ENCODE measurements around the gene SEMA3D.

SEMA3D gene

DNA sequence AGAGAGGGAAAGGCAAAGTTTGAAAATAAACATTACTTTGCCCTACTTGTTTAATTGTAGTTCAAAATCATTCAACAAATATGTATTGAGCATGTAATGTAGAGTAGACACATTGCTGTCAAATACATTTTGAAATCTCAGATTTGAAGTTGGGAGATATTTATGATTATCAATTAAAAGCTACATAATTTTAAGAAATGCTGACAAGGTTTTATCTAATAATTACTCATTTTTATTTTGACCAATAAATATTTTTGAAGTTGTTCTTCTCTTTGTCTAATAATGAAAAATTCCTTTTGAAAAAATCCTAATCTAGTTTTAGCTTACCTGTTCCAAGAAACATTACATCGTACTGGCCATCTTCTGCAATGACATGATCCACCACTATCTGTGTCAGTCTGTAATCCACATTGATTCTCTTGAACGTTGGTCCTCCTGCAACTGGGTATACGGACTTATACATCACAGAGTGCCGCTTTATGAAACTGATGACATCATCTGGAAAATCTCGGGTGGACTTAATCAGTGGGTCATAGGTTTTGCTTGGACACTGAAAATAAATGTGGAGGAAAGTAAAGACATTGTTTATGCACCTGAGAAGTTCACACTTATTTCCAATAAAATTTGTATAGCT is 164.7 kb downstream of the SEMA3D start:
- no peak overlapping the region for H3K9ac ChIP-seq
- H3K9me3 ChIP-seq (ENCODE audit: control insufficient read depth, low read length), result no peaks in the 10 kb centered on the region
- H3K27me3 ChIP-seq (ENCODE audit: control insufficient read depth, insufficient read depth, low read length), result no peaks in the 10 kb centered on the region
- H3K79me2 ChIP-seq, result no peaks in the 10 kb centered on the region
- no peaks in the 10 kb centered on the region for H3K36me3 ChIP-seq (ENCODE audit: control insufficient read depth, insufficient read depth, low read length)
- no peaks in the 10 kb centered on the region for H3K4me1 ChIP-seq
- no peak overlapping the region for H3K27ac ChIP-seq
- H3K4me3 ChIP-seq (ENCODE audit: low read depth, low read length), result no peak overlapping the region
- no peak overlapping the region for H2AFZ ChIP-seq
- TF ChIP-seq, protein P1, sequence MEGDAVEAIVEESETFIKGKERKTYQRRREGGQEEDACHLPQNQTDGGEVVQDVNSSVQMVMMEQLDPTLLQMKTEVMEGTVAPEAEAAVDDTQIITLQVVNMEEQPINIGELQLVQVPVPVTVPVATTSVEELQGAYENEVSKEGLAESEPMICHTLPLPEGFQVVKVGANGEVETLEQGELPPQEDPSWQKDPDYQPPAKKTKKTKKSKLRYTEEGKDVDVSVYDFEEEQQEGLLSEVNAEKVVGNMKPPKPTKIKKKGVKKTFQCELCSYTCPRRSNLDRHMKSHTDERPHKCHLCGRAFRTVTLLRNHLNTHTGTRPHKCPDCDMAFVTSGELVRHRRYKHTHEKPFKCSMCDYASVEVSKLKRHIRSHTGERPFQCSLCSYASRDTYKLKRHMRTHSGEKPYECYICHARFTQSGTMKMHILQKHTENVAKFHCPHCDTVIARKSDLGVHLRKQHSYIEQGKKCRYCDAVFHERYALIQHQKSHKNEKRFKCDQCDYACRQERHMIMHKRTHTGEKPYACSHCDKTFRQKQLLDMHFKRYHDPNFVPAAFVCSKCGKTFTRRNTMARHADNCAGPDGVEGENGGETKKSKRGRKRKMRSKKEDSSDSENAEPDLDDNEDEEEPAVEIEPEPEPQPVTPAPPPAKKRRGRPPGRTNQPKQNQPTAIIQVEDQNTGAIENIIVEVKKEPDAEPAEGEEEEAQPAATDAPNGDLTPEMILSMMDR (IDR thresholded peaks at IDR 0.05), result no peak
- H3K4me2 ChIP-seq (ENCODE audit: low read length), result no peak overlapping the region

DNA sequence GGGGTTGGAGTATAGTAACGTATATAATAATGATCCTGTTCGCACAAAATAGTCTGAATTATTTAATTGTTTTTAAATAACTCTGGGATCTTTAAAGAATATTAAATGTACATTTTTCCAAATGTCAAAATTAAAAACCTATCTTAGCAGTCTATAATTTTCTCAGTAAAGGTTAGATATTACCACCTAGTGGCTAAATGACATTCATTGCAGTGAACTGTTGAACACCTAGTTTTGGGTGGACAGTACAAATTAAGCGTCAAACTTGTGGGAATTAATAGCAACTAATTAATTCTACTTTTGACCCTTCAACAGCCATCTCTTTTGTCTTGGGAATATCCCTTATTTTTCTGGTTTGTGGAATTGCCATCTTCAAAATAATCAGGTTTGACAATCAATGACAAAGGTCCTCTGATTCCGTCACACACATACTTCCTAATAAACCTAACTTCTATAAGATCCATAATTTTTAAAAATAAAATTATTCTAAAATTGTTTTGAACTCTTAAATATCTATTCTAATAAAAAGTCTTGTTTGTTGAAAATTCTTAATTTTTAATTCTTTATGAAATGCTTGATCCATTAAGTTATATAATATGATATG is 165.7 kb downstream of the SEMA3D start:
- no peaks in the 10 kb centered on the region for H3K9me3 ChIP-seq (ENCODE audit: control insufficient read depth, low read length)
- TF ChIP-seq, protein P1 (IDR thresholded peaks at IDR 0.05), result no peak
- H3K79me2 ChIP-seq, result no peaks in the 10 kb centered on the region
- H3K4me3 ChIP-seq (ENCODE audit: low read depth, low read length), result no peak overlapping the region
- no peak overlapping the region for H3K27ac ChIP-seq
- H2AFZ ChIP-seq, result no peak overlapping the region
- H3K27me3 ChIP-seq (ENCODE audit: control insufficient read depth, insufficient read depth, low read length), result no peaks in the 10 kb centered on the region
- no peak overlapping the region for H3K9ac ChIP-seq
- H3K4me2 ChIP-seq (ENCODE audit: low read length), result no peak overlapping the region
- H3K4me1 ChIP-seq, result no peaks in the 10 kb centered on the region
- H3K36me3 ChIP-seq (ENCODE audit: control insufficient read depth, insufficient read depth, low read length), result no peaks in the 10 kb centered on the region

DNA sequence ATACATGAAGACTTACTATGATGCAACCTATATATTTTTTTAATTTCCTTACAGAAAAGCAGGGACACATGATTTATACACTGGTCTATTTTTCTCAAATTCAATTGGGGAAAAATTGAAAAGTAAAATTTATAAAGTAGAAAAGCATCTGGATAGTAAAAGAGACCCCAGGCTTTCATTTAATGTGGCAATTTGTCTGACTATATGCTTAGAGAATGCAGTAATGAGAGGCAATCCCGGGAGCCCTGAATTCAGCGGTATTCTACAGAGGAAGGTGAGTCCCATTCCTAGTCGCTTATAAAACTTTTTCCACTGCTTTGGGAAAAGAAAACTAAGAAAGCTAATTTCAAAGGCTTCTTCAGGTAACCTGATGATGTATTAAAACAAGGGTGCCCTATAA is 167.1 kb downstream of the SEMA3D start:
- TF ChIP-seq, protein P1 (IDR thresholded peaks at IDR 0.05), result no peak
- H3K27ac ChIP-seq, result no peak overlapping the region
- H3K79me2 ChIP-seq, result no peaks in the 10 kb centered on the region
- H3K9ac ChIP-seq, result no peak overlapping the region
- no peaks in the 10 kb centered on the region for H3K9me3 ChIP-seq (ENCODE audit: control insufficient read depth, low read length)
- no peak overlapping the region for H3K4me3 ChIP-seq (ENCODE audit: low read depth, low read length)
- H3K27me3 ChIP-seq (ENCODE audit: control insufficient read depth, insufficient read depth, low read length), result no peaks in the 10 kb centered on the region
- H3K4me1 ChIP-seq, result no peaks in the 10 kb centered on the region
- no peaks in the 10 kb centered on the region for H3K36me3 ChIP-seq (ENCODE audit: control insufficient read depth, insufficient read depth, low read length)
- no peak overlapping the region for H3K4me2 ChIP-seq (ENCODE audit: low read length)
- H2AFZ ChIP-seq, result no peak overlapping the region

DNA sequence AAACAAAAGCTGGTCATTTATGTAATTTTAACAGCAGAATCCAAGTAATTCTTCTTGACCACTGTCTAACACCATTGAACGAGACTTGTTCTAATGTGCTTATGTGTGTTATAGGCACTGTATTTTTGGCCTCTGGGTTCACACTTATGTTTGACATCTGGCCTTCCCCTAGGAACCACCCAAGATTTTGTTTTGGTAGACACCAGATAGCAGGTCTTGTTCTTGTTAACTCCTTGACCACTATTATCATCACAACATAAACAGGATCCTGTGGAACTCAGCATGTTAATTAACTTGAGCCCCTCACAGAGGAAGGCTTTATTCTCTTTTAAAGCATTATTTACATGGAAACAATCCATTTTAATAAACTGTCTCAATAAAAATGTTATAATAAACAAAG is 167.7 kb downstream of the SEMA3D start:
- Histone ChIP-seq H3K4me3 (ENCODE audit: low read depth, low read length) (no peak overlapping the region), H2AFZ (no peak overlapping the region), H3K9ac (no peak overlapping the region), H3K4me1 (no peaks in the 10 kb centered on the region), H3K27ac (no peak overlapping the region), H3K36me3 (ENCODE audit: control insufficient read depth, insufficient read depth, low read length) (no peaks in the 10 kb centered on the region), H3K9me3 (ENCODE audit: control insufficient read depth, low read length) (no peaks in the 10 kb centered on the region), H3K79me2 (no peaks in the 10 kb centered on the region), H3K27me3 (ENCODE audit: control insufficient read depth, insufficient read depth, low read length) (no peaks in the 10 kb centered on the region), H3K4me2 (ENCODE audit: low read length) (no peak overlapping the region)
- TF ChIP-seq, protein P1 (IDR thresholded peaks at IDR 0.05), result no peak

DNA sequence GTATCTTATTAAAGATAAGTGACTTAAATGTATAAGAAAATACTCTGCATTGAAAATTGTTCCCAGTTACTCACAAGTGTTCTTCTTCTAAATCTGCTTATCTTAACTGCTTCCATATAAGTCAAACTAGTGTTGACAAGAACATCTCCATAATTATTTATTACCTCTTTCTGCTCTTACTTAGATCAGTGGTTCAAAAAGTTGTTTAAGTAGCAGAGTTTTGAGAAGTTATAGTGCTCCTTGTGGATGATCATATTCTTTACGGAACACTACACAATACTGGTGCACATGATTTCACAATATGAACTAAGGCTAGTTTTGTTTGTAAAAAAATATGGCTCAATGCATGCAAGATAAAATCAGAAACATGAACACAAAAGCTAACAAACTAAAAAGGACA is 168.4 kb downstream of the SEMA3D start:
- TF ChIP-seq, protein P1 (IDR thresholded peaks at IDR 0.05), result no peak
- Histone ChIP-seq H3K4me2 (ENCODE audit: low read length) (no peak overlapping the region), H3K4me1 (no peaks in the 10 kb centered on the region), H3K79me2 (no peaks in the 10 kb centered on the region), H3K4me3 (ENCODE audit: low read depth, low read length) (no peak overlapping the region), H3K9me3 (ENCODE audit: control insufficient read depth, low read length) (no peaks in the 10 kb centered on the region), H3K36me3 (ENCODE audit: control insufficient read depth, insufficient read depth, low read length) (no peaks in the 10 kb centered on the region), H3K9ac (no peak overlapping the region), H2AFZ (no peak overlapping the region), H3K27ac (no peak overlapping the region), H3K27me3 (ENCODE audit: control insufficient read depth, insufficient read depth, low read length) (no peaks in the 10 kb centered on the region)
